Measurements from ENCODE around the gene FRMD4A. TPM values are rescaled to one million over a fixed set of nuclear protein-coding genes. Genes with fewer than 3 reads are reported as not detected.

The FRMD4A gene
- total RNA-seq, result 63.1 TPM

GRCh38 chr10:14330388-14331061 is at the start of gene FRMD4A:
Gene FRMD4A (minus strand): TSS chr10:14330924.

Small RNA genes lying within 50 kb of the gene (small RNA-seq; reads per million reads assigned to genes)
- gene RNA5SP301 (ENCODE audit: low replicate concordance), result not detected
